CD4-positive, alpha-beta T cell treated with Interleukin-4 for 1 hour (primary cell): ENCODE data around the gene KHDC4.
A peak's percentile ranks its signal among the peaks of the same experiment; 100 is the strongest.

ENCODE experiments used
- DNase-seq, 2 donors: peaks; one replicate each; pipeline ENCODE4 v3.0.0-alpha.2; 2020 to 2022

KHDC4 gene

DNA sequence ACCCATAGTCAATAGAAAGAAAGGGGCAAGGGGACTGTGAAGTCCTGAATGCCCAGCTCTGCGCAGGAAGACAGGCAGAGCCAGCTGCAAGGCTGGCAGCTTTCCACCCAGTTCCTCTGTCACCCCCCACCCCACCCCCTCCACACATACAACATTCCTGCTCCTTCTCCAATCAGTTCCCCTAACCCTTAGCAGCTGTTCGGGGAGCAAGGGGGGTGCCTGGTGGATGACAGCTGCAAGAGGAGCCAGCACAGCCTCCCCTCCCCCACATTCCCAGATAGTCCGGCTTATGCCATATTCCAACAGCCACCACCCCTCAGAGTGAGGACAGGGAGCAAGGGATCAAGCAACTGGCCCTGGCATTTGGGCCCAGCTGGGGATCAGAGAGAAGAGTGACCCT, 34.5 kb upstream of the KHDC4 start:
- DNase-seq, result no peak

DNA sequence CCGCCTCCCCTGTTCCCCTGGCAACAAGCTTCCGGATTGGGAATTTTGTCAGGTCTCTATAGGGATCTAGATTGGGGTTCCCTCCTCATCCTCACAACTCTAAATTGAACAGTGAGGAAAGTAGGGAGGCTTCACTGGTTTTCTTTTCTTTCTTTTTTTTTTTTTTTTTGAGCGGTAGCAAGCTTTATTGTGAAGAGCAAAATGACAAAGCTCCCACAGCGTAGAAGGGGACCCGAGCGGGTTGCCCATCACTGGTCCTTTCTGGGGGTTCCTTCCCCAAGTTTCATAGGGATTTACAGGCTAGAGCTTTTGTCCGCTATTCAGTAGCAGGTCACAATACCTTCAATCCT, 33.8 kb upstream of the KHDC4 start:
- no peak for DNase-seq

DNA sequence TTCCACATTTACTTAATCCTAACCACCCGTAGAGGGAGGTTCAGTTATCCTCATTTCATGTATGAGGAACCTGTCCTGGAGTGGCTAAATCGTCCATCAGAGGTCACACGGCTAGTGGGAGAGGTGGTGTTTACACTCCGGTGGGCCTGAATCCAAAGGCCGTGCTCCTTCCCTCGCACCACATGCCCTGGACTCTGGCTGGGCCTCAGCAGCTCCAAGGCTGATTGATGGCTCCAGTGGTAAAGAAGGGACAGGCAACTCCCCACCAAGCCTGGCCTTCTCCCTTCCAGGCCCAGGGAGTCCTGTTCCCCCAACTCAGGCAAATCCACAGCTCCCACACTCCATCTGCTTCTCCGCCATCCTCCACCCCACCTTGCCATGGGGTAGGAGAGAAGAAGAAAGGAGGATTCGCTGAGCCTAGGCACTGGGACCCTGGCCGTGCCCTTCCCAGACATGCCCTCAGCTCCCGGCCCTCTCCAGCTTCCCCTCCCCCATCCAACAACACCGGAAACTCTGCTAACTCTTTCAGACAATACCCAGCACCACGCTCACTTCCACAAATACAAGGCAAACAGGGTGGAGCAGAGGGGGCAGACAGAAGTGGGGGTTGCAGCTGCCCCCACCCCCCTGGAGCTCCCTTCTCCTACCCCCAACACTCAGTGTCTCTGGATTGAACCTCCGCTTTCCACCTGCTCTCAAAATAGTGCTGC, 33.3 kb upstream of the KHDC4 start:
- peak; percentile 30 to 34 for DNase-seq

DNA sequence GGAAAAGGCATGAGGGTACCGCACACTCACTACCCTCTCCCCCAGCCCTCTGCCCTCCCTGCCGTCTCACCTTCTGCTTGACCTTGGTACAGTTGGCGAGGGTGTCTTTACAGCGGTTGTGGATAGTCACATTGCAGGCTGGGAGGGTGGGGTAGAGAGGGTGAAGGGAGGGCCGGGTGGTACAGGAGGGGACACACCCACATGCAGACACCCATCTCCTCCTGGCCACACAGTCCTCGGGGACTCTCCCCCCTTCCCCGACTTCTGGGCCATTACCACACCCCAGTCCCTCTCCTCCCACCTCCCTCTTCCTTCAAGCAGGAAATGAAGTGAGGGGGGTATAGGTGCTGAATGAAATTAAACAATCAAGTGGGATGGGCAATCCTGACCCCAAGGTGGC, 32.5 kb upstream of the KHDC4 start:
- no peak for DNase-seq

DNA sequence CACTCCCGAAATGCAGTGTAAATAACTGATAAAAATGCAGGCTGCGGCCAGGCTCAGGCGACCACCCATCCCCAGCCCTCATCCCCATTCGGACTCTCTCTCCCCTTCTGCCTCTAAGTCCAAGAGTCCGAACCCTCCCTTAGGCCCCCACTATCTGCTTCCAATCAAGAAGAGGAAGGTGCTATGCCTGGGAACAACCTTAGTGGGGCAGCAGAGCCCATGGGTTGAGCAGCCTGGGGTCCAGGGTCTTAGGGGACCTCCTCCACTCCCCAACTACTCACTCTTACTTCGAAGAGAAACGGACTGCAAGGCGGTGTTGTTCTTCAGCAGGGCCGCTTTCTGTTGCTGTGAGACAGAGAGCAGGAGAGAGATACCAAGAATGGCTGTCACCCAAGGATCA, 31.9 kb upstream of the KHDC4 start:
- DNase-seq, result no peak

DNA sequence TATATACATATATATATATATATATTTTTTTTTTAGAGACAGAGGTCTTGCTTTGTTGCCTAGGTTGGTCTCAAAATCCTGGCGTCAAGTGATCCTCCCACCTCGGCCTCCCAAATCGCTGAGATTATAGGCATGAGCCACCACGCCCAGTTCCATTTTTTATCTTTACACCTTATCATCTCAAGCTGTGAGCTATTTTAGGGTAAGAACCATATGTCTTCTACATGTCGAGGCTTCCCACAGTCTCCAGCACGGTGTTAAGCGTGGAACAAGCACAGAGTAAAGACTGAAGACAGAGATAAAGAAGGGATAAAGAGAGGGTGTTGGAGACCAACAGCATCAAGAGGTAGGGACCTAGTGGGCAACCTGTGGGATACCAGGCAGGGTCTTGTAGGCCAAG, 30.0 kb upstream of the KHDC4 start:
- no peak for DNase-seq

DNA sequence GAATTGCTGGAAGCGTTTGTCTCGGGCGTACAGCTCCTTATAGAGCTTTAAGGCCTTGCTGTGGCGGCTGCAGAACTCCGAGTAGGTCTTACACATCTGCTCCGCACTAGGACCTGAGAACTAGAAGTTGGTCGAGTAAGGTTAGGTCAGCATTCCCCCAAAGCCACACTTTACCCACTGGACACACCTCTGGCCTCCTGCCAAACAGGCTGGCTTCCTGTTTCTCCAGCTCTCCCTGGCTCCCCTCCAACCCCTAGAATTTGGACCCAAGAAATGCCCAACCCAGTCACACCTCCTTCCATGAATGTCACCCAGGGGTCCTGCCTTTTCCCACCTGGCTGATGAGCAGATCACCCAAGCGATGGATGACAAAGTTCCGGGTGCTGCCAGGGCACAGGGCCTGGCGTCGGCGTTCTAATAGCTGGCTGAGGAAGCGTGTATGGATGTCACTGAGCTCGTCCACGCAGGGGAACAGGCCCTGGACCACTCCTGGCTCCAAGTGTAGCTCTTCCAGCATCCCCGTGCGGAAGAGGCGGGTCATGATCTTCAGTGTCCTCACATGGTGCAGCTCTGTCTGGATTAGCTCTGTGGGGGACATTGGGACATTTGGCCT, 28.5 kb upstream of the KHDC4 start:
- no peak for DNase-seq

DNA sequence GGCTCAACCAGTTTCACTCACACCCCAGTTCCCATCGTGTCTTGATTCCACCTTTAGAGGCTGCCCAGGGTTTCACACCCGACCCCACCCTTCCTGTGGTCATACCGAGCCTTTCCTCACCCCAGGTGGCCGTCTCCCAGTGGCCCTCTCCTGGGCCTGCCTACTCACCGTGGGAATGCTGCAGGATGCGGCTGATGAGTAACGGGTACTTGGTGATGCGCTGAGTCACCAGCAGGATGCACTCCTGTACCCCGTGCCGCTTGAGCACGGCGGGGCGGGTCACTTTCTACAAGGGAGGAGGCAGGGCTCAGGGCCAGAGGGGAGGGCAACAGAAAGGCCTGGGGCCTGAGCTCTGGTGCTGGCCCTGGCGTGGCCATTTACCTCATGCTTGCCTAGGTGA, 27.7 kb upstream of the KHDC4 start:
- peak in 1 of 2 donors; percentile 56 for DNase-seq

DNA sequence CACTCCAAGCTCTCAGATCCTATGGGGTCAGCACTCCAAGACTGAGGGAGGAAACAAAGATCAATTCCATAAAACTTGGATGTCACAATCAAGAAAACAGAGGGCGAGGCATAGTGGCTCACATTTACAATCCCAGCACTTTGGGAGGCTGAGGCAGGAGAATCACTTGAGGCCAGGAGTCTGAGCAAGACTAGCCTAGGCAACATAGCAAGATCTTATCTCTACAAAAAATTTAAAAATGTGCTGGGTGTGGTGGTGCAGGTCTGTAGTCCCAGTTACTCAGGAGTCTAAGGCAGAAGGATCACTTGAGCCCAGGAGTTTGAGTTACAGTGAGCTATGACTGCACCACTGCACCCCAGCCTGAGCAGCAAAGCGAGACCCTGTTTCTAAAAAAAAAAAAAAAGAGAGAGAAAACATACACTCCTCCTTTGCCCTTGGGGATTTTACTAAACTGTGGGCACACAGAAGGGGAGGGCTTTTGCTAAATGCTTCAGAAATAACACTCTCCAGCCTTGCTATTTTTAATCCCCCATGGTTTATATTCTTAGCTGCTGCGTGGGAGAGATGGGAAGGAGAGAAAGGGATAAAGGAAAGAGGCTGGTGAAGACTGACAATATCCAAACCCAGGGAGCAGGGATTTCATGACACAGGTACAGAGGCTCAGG, 26.0 kb upstream of the KHDC4 start:
- DNase-seq, result no peak

DNA sequence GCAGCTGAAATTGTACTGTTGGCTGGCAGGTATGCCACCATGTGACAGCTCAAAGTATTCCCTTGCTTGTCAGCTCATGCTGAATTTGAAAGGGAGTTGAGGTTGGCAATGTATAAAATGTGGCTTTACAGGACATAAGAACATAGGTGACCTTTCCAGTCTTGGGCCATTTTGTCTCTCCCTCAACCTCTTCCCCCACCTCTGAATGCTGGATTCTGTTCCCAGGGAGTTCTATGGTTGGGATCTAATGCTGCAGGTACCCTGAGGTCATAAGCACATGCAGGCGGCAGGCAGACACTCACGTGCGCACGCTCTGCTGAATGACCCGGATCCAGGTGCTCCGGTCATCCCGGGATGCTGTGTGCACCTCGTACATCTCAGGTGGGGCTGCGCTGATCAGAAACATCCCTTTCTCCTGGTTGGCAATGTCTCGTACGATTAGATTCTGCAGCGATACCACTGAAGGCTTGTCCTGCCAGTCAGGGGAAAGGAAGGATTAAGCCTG, 23.2 kb upstream of the KHDC4 start:
- no peak for DNase-seq

DNA sequence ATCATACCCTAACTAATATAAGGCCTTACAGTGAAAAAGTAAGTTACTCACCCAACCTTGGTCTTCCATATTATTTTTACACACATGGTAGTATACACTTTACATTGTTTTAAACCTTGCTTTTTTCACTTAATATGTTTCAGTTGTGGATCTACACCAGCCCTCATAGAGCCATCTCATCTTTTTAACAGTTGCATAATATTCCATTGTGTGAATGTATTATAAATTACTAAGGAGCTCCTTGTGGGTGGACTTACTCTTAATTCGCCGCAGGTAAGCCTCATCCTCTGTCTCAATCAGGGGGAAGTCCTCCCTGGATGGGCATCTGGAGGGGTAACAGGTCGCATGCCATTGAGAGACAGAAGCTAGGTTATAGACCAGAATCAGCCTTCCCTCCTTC, 20.4 kb upstream of the KHDC4 start:
- no peak for DNase-seq

DNA sequence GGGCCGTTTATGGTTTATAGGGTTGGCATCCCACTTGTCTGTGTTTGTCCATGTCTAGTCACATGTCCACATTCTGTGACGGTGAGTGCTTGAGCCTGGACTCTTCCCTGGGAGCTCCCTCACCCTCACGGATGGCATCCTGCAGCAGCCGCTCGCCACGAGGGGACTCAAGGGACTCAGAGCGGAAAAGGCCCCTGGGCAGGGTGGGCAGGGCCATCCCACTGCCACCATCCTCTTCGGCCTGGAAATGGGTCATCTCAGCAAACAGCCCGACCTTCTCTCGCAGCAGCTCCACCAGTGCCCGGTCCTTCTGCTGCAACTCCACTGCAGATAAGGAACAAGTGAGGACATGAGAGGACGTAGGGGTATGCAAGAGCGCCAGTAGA, 18.3 kb upstream of the KHDC4 start:
- no peak for DNase-seq

DNA sequence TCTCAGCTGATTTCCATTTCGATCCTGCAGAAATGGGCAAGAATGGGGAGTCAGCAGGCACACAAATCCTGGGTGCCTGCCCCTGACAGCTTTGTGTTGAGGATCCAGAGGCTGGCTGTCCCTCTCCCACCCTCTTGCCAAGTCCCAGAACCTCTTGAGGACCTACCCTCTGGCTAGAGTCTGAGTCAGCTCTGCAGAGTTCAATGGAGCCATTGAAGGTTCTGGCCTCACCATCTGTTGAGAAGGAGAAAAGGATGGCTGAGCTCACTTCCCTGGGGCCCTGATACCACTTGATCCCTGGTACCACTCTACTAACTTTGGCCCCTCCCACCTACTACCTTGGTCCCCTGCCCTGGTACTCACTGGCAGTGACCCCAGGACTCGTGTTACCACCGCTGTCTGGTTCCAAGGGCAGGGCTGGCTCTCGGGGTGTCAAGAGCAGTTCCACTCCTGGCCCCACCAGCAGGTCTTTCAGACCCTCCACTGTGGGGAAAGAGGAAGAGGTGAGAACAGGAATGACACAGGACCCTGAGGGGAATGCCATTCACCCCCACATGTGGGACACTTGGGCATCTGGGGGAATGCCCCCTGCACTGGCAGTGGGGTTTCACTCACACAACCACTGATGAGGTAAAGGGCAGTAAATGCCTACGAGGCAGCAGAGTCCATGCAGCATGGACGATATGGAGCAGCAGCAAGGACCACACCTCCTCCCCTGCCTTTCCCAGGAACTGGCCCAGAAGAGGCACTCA, 17.7 kb upstream of the KHDC4 start:
- DNase-seq, result no peak

DNA sequence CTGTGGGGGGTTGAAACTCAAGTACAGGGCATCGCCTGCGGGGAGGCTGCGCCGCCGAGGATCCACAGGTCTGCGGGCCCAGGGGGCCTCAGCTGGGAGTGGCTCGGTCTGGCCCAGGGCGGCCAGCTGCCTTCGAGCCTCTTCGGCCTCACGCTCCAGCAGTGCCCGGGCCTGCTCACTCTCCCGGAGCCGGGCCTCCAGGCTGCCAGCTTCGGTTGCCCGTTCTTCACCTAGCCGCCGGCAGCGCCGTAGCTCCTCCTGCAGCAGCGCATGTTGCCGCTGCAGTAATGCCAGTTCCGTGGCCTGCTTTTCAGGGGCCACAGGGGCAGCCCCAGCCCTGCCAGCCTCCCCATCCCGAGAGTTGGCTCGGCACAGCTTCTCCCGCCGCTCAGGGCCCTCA, 16.6 kb upstream of the KHDC4 start:
- DNase-seq, result no peak

DNA sequence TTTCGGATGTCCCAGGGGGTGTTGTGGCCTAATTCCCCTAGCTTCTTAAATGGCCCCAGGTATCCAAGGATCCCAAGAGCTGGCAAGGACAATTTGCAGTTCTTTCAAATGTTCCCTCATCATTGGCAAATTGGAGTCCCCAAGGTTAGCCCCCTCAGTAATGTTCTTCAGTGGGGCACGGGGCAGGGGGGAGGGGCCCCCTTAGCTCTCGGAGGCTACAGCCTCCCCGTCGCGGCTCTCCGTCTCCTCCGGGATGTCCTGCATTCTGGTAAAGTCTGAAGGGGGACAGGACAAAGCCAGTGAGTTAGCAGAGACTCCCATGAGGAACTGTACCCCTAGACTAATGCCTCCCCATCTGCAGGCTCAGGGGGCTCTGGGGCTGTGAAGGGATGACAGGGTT, 13.5 kb upstream of the KHDC4 start:
- DNase-seq, result no peak

DNA sequence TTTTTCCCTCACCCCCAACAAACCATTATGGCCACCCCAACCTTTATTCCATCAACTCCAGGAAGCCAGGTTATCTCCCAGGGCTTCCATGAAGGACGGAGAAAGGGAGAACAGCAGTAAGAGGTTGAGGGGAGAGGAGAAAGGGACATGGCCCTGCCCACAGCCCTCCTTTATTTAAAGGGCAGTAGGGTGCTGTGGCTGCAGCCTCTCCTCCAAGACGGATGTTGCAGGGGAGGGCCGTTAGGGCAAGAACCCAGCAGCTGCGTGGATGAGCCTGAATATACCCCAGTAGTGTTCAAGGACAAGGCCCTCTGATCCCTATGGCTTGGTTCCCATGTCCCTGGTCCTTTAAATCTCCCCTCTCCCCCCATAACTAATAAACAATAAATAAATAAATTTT, 13.1 kb upstream of the KHDC4 start:
- no peak for DNase-seq

DNA sequence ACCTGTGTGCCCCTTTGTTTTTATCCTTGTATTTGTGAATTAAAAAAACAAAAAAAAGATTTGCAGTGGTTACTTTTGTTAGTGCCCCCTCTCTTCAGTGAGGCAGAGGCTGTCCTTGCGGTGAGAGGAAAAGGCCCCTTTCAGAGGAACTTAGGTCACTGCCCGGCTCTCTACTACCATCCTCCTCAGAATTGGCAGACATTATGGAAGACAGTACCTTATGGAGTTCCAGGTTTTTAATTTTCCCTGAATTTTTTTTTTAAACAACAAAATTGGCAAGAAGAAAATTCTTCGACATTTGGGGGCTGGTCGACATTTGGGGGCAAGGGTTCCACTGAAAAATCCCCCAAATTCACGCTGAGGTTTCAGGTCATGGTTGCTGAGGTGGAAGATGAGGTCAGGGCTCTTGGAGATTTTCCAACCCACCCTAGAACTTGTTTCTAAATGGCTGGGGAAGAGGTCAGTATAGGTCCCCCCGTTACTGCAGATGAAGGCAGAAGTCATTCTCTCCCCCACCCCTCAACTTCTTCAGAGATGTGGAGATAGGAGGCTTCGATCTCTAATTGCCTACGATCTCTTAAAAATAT, 12.5 kb upstream of the KHDC4 start:
- no peak for DNase-seq

DNA sequence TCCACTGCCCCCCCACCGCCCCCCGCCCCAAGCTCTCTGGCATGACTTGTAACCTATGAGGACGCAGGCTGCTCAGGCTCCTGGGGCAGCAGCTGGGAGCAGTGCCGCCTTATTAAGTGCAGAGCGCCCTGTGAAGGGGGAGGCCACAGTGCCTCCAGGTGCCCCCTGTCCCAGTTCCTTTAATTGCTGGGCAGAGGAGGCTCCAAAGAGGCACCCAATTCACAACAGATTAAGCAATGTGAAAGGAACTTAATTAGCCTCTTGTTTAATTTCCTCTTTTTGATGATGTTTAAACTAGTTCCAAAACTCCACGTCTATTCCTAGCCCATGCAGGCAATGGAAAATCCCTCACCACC, 10.2 kb upstream of the KHDC4 start:
- DNase-seq, result no peak

DNA sequence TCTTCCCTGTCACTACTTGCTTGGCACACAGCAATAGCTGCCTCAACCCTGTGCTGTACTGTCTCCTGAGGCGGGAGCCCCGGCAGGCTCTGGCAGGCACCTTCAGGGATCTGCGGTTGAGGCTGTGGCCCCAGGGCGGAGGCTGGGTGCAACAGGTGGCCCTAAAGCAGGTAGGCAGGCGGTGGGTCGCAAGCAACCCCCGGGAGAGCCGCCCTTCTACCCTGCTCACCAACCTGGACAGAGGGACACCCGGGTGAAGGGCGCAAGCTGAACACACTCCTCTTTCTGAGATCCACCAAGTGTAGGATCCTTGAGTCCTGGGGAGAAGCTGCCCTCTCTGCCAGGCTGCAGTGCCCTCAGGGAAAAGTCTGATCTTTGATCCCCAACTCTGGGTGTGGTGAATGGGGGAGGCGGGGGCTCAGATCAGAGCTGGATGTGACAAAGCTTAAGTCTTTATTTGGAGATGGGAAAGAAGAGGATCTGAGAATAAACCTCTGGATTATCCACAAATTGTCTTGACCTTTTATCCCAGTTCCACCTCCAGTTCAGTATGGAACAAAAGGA, 8.4 kb upstream of the KHDC4 start:
- DNase-seq, result no peak

DNA sequence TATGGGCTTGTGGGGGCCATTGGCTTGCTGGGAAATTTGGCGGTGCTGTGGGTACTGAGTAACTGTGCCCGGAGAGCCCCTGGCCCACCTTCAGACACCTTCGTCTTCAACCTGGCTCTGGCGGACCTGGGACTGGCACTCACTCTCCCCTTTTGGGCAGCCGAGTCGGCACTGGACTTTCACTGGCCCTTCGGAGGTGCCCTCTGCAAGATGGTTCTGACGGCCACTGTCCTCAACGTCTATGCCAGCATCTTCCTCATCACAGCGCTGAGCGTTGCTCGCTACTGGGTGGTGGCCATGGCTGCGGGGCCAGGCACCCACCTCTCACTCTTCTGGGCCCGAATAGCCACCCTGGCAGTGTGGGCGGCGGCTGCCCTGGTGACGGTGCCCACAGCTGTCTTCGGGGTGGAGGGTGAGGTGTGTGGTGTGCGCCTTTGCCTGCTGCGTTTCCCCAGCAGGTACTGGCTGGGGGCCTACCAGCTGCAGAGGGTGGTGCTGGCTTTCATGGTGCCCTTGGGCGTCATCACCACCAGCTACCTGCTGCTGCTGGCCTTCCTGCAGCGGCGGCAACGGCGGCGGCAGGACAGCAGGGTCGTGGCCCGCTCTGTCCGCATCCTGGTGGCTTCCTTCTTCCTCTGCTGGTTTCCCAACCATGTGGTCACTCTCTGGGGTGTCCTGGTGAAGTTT, 7.8 kb upstream of the KHDC4 start:
- no peak for DNase-seq

DNA sequence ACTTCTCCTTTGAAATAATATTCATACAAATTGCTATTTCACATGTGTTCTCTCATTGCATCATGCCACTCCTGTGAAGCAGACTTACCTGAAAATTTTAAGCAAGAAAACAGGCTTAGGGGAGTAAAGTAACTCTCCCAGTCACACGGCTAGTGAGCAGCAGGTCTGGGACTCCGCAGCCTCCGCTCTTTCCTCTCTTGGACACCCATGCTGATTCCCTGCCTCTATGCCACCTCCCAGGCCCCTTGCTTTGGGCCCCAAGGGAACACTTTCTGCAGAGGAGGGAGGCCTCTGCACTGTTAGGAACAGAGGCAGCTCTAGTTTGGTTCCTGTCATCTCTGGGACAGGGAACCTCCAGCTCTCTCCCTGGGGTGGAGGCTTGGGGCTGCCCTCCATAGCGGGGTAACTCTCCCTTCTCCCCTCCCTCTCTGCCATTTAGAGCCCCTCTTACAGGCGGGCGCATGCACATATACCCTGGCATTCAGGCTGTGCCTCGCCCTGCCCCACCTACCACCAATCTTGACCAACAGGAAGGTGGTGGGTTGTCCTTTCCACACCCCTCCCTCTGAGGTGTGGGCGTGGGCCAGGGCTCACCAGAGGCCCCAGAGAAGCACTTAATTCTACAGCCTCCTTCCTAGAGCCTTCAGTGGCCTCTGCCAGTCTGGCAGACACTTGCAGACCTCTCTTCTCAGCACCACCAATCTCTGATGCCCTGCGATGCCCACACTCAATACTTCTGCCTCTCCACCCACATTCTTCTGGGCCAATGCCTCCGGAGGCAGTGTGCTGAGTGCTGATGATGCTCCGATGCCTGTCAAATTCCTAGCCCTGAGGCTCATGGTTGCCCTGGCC, 7.0 kb upstream of the KHDC4 start, which contains the start of gene RXFP4:
RXFP4 (plus strand) TSS at position 646 of the 852 bp plus-strand sequence; CDS start at position 718, 72 bp downstream.
- no peak for DNase-seq
